Ishikawa (cell line): ENCODE data around the gene NFX1.
A peak's percentile ranks its signal among the peaks of the same experiment; 100 is the strongest.

Experiments used
- CEBPB ChIP-seq: IDR thresholded peaks from 2 replicates; pipeline ENCODE4 v1.6.1; 2012
- CREB1 ChIP-seq: IDR thresholded peaks from 2 replicates; pipeline ENCODE4 v1.6.1; 2012; ENCODE audit warnings: low read depth
- EGR1 ChIP-seq: IDR thresholded peaks from 2 replicates; pipeline ENCODE4 v1.6.1; 2012
- EP300 ChIP-seq: IDR thresholded peaks from 2 replicates; pipeline ENCODE4 v1.6.1; 2012; ENCODE audit warnings: borderline replicate concordance
- FOXM1 ChIP-seq: IDR thresholded peaks from 2 replicates; pipeline ENCODE4 v1.6.1; 2012; ENCODE audit warnings: low read depth, borderline replicate concordance
- NFIC ChIP-seq: IDR thresholded peaks from 2 replicates; pipeline ENCODE4 v1.6.1; 2012
- RAD21 ChIP-seq: IDR thresholded peaks from 2 replicates; pipeline ENCODE4 v1.6.1; 2012; ENCODE audit warnings: low read depth
- REST ChIP-seq: IDR thresholded peaks from 2 replicates; pipeline ENCODE4 v1.6.1; 2012; ENCODE audit warnings: low read depth, mild to moderate bottlenecking
- TAF1 ChIP-seq: IDR thresholded peaks from 2 replicates; pipeline ENCODE4 v1.6.1; 2012; ENCODE audit warnings: low read depth, mild to moderate bottlenecking
- TCF12 ChIP-seq: IDR thresholded peaks from 2 replicates; pipeline ENCODE4 v1.6.1; 2012; ENCODE audit warnings: low read depth
- TEAD4 ChIP-seq: IDR thresholded peaks from 2 replicates; pipeline ENCODE4 v1.6.1; 2012
- USF1 ChIP-seq: IDR thresholded peaks from 2 replicates; pipeline ENCODE4 v1.6.1; 2012
- YY1 ChIP-seq: IDR thresholded peaks from 2 replicates; pipeline ENCODE4 v1.6.1; 2012; ENCODE audit warnings: low read depth
- ZBTB7A ChIP-seq: IDR thresholded peaks from 2 replicates; pipeline ENCODE4 v1.6.1; 2012; ENCODE audit warnings: low read depth
- TF ChIP-seq, protein P1 (sequence below): IDR thresholded peaks from 2 replicates; pipeline ENCODE4 v1.6.1; 2012

NFX1 gene

GRCh38 chr9:33315371-33315770, 25.1 kb downstream of the NFX1 start:
- TF ChIP-seq TAF1 = no peak
- no peak for TF ChIP-seq TEAD4
- TF ChIP-seq FOXM1 = no peak
- TF ChIP-seq NFIC = no peak
- no peak for TF ChIP-seq ZBTB7A
- no peak for TF ChIP-seq YY1
- TF ChIP-seq CREB1 = no peak
- TF ChIP-seq RAD21 = no peak
- TF ChIP-seq EP300 = no peak
- no peak for TF ChIP-seq USF1
- no peak for TF ChIP-seq CEBPB
- TF ChIP-seq EGR1 = no peak
- TF ChIP-seq, protein P1, sequence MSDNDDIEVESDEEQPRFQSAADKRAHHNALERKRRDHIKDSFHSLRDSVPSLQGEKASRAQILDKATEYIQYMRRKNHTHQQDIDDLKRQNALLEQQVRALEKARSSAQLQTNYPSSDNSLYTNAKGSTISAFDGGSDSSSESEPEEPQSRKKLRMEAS = no peak
- TF ChIP-seq REST = no peak
- no peak for TF ChIP-seq TCF12

GRCh38 chr9:33318225-33318624, 27.9 kb downstream of the NFX1 start:
- TF ChIP-seq EGR1 (no peak), EP300 (no peak), TCF12 (no peak)

- no peak for TF ChIP-seq YY1
- TF ChIP-seq NFIC = no peak
- no peak for TF ChIP-seq TEAD4
- TF ChIP-seq RAD21 = no peak
- TF ChIP-seq EP300 = no peak
- no peak for TF ChIP-seq FOXM1
- TF ChIP-seq ZBTB7A = no peak
- no peak for TF ChIP-seq USF1
- TF ChIP-seq, protein P1 = no peak
Observed at GRCh38 chr9:33318781-33319180, 28.5 kb downstream of the NFX1 start.

DNA sequence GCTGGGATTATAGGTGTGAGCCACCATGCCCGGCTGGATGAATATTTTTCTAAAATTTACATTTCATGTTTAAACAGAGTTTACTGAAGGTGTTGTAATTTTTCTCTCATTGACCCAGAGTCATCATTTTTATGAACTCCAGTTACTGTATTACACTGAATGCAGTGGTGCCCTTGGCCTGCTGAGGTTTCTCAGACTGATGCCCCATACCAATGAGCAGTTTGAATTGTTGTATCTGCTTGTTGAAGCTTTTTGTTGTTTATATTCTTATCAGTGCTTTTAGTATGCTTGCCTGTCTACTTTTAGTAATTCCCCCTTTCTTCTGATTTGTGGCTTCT, 29.9 kb downstream of the NFX1 start:
- no peak for TF ChIP-seq TCF12
- TF ChIP-seq NFIC = no peak
- no peak for TF ChIP-seq USF1
- no peak for TF ChIP-seq CEBPB
- TF ChIP-seq EGR1 = no peak
- TF ChIP-seq FOXM1 = no peak

- TF ChIP-seq TEAD4 (peak; percentile 65), YY1 (no peak), NFIC (peak; percentile 84), REST (no peak), TAF1 (no peak), EGR1 (peak; percentile 86), ZBTB7A (no peak), USF1 (no peak), CEBPB (peak; percentile 98), EP300 (peak; percentile 70; the same call in 1 of the 2 replicates), RAD21 (0 out of 2 replicates have a peak, but pooled peaks have one; percentile 1), CREB1 (no peak), FOXM1 (peak; percentile 57), TCF12 (peak; percentile 50; the same call in 1 of the 2 replicates)
- TF ChIP-seq, protein P1 = 0 out of 2 replicates have a peak, but pooled peaks have one; percentile 27
Observed at GRCh38 chr9:33320568-33321261, 30.4 kb downstream of the NFX1 start.
